Activated CD4-positive, CD25-positive, alpha-beta regulatory T cell treated with anti-CD3 and anti-CD28 coated beads, Interleukin-2, amount 50 U/mL, for 72 hours (primary cell): ENCODE data around the gene DUXB.

Source experiments
- DNase-seq: peaks from one replicate; pipeline ENCODE4 v3.0.0; 2021

The DUXB gene

DNA sequence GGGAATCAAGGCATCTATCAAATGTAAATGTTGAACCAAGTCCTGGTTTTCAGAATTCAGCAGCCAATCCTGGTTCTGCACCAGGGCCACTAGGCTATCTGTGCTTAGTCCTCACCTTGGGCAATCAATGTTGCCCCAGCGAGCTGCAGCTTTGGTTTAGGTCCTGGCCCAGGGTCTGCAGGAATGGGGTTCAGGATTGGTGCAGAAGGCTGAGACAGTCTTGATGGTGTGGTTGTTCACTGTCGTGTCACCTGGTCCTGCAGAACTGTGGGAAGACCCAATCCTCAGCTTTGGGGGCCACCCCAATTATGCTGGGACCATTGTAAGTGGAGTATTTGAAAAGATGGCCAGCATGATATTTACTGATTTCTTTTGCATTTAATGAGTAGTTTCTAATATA lies 43.1 kb downstream of the DUXB start:
- no peak for DNase-seq

DNA sequence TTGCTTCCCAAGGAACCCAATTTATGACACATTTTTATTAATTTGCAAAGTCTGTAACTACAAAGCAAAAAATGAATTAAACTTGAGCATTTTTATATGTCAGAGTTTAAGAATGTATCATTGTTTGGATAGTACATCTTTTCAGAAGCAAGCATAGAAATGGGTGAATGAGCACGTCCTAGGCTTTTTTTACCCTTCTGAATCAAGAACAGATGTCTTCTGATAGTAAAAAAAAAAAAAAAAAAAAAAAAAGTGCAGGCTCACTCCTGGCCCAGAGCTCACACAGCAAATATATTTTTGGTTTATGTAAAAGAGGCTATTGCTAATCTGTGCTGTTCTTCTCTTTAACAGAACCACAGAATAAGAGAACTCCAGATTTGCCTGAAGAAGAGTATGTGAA lies 47.3 kb downstream of the DUXB start:
- no peak for DNase-seq

- peak; percentile 84 for DNase-seq
Observed at GRCh38 chr16:75648265-75649076, 52.8 kb downstream of the DUXB start.

DNA sequence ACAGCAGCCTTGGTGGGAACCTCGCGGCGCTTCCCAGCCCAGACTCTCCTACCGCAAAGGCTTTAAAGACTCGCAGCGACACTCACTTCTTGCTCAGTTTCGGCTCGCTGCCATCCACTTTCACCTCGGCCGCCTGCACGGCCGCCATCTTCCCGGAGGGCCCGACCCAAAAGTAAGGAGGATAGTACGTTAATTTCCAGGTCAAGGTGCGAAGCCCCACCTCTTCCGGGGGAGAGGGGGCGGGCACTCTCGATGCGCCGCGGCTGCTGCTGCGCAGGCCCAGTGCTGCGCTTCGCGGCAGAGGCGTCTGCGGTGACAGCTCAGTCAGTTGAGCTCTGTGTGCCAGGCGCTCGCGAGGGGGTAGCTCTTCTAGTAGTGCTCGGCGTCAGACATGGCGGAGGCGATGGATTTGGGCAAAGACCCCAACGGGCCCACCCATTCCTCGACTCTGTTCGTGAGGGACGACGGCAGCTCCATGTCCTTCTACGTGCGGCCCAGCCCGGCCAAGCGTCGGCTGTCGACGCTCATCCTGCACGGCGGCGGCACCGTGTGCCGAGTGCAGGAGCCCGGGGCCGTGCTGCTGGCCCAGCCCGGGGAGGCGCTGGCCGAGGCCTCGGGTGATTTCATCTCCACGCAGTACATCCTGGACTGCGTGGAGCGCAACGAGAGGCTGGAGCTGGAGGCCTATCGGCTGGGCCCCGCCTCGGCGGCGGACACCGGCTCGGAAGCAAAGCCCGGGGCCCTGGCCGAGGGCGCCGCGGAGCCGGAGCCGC lies 53.6 kb downstream of the DUXB start, which contains the start of the genes KARS1 and TERF2IP:
KARS1 (minus strand) TSS at position 174 of the 773 bp plus-strand sequence; CDS start at position 148, 26 bp downstream.
TERF2IP (plus strand) TSS at position 282 of the 773 bp plus-strand sequence; CDS start at position 392, 110 bp downstream.
- peak; percentile 94 for DNase-seq

DNA sequence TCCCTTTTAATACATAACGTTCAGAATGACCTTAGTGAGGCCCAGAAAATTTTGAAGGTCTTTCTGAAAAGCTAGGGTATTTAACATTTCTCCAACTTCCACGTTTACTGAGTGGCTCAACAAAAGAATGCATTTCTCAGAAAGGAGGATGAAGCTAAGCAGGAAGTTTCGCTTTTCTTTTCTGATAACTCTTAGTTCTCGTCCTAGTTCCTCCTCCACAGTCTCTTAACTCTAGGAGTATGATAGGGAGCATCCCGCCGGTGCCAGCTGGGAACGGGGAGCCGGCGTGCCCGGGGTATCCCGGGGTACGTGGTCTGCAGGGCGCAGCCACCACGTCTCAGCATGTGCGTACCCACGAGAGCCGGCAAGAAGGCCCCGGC lies 54.2 kb downstream of the DUXB start:
- no peak for DNase-seq

DNA sequence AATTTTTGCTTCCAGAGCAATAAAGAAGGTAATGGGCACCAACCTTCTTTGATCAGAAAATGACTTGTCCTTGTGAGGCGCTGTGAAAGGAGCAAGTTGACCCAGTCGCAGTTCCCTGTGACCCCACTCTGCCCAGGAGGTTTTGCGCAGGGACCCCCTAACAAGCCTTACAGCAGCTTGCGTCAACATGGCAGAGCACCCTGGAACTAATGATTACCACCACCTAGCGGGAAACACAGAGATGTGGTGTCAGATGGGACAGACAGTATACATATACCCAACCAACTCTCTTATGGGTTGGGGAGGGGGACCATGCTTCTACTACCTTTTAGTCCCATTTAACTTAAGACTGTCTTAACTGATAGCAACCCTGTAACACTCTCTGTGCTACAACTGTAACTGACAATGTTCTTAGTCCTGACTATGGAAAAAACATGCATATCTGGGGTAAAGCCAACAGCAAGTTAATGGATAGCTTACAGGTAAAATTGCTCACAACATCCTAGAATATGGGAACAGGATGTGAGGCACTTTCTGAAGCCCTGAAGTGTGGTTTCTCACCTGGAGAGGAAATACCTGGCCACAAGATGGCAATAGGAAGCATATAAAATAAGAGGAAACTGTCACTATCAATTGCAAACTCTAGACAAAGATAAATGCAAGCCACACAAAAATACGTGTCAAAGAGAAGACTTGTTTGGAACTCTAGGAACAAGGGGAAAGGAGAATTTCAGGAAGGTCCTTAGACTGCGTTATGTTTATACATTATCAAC lies 56.8 kb downstream of the DUXB start:
- no peak for DNase-seq
